ENCODE measurements around the gene SLC37A1.

Gene SLC37A1

DNA sequence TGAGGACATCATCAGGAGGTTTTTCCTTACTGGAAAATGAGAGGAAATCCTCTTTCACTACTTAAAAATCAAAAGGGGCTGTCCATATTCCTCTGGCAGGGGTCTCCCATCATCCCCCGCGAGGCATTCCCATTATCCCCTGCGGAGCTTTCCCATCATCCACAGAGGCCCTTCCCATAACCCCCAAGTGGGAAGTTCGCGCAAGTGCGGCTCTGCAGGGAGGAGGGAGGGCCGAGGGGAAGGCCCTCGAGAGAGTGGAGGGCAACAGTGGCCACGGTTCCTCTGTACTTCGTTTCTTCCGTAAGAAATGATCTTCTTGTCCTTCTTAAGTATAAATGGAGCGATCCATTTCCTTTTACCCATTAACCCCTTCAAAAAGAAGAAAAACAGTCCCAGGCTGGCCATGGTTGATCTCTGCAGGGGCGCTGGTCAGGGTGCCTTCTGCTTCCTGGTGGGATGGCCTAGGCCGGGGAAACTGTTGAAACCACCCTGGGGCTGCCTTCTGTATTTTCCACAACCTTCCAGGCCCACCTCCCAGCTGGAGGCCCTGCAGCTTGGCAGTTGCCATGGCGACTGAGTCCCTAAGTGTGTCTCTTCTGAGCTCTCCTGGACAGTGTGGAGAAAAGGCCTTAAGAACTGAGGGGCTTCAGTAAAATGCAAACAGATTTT, 14.1 kb upstream of the SLC37A1 start:
- no peak for DNase-seq (ENCODE audit: low read depth)
- no peak overlapping the region for H3K4me3 ChIP-seq (ENCODE audit: low read depth, low read length)

DNA sequence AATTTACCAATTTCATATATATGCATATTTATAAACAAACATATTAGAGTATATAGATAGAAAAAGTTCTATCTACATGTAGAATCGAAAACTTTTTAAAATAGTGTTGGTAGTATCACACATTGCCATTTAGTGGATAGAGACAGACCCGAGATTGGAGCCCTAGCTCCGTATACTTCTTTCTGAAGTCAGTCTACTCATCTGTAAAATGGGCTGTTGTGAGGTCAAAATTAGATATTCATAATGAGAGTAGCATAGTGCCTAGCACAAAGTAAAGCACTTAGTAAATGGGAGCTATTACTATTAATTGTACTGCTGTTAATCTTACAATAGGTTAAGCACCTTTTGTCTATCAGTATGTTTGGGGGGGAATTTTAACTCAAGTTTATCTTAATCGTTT, 13.4 kb upstream of the SLC37A1 start:
- no peak overlapping the region for H3K4me3 ChIP-seq (ENCODE audit: low read depth, low read length)
- no peak for DNase-seq (ENCODE audit: low read depth)

DNA sequence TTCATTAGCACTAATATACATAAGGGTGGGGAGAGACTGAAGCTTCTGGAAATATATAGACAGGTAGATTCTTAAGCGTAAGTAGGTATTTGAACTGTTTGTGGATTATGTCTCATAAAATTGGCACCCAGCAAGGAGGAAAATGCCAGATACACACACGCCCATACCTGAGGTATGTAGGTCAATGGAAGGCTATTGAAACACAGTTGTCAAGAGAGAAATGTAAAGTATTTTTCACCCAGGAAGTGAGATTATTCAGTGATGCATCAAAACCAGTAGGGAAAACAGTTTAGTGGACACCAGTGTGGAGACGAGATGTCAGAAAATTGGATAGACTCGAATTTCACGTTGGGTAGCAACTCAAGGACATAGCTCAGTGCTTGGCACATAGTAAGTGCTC, 12.9 kb upstream of the SLC37A1 start:
- no peak overlapping the region for H3K4me3 ChIP-seq (ENCODE audit: low read depth, low read length)
- no peak for DNase-seq (ENCODE audit: low read depth)

DNA sequence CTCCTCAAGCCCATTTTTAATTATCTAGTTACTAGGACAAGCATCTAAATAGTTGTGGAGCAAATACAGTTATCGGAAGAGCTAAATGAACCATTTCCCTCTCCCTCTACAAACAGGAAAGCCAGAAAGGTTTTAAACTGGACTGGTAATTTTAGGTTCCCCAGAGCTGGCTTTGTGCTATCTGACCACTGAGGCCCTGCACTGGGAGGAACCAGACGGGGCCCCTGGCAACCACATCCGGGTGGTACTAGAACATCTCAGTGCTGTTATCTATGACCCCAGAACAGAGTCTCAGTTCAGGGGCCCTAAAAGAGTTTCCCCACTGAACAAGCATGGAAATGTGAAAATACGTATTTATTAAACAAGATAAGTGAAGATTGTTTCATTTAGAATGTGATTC, 9.9 kb upstream of the SLC37A1 start:
- H3K4me3 ChIP-seq (ENCODE audit: low read depth, low read length) = no peak overlapping the region

DNA sequence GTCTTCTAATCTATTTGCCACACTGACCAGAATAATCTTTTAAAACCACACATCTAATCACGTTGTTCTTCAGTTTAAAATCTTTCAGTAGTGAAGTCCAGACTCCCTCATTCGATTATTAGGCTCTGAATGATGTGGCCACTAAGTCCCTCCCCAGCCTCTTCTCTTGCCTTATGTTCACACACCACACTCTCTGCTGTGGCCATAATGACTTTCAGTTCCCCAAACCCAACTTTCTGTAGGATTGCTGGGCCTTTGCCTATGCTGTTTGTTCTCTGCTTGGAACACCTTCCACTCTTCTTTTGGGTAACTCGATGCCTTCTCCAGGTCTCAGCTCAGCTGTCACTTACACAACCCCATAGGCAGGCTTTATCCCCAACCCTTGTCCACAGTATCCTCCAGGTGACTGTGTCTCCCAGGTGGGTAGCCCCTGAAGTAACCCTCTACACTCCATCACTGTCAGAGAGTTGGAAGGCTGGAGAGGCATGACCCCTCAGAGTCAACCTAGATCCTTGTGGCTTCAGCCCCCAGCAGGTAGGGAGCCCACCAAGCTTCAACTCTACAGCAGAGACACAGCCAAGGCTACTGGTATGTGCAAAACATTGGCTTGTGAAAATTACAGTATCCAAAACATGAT, 8.4 kb upstream of the SLC37A1 start:
- no peak overlapping the region for H3K4me3 ChIP-seq (ENCODE audit: low read depth, low read length)
- DNase-seq (ENCODE audit: low read depth) = no peak

More for the DNA sequence above, 9.9 kb upstream of the SLC37A1 start:
- no peak for DNase-seq (ENCODE audit: low read depth)

DNA sequence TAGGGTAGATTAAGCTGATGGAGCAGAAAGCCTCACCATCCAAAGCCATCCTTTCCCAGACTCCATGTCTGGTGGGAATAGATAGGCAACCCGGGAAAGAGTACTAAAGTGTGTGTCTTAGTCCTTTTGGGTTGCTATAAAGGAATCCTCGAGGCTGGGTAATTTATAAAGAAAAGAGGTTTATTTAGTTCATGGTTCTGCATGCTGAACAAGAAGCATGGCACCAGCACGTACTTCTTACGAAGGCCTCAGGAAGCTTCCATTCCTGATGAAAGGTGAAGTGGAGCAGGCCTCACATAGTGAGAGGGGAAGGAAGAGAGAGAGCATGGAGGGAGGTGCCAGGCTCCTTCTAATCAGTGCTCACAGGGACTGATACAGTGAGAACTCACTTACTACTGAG, 6.2 kb upstream of the SLC37A1 start:
- no peak overlapping the region for H3K4me3 ChIP-seq (ENCODE audit: low read depth, low read length)
- DNase-seq (ENCODE audit: low read depth) = no peak

DNA sequence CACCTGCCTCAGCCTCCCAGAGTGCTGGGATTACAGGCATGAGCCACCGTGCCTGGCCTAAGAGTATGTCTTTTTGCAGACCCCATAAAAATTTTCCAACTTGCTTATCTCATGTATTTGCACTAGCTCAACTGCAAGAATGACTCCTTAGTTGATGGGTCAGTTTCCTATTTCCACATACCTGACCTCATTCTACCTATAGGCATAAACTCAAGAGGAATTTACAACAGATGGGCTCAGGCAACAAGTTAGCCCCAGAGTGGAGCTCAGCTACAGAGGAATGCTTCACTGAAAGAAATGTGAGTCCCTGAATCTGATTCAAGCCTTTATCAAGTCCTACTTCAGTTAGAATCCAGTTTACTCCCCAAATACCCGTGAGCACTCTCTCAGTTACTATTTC, 5.3 kb upstream of the SLC37A1 start:
- H3K4me3 ChIP-seq (ENCODE audit: low read depth, low read length) = no peak overlapping the region
- no peak for DNase-seq (ENCODE audit: low read depth)

DNA sequence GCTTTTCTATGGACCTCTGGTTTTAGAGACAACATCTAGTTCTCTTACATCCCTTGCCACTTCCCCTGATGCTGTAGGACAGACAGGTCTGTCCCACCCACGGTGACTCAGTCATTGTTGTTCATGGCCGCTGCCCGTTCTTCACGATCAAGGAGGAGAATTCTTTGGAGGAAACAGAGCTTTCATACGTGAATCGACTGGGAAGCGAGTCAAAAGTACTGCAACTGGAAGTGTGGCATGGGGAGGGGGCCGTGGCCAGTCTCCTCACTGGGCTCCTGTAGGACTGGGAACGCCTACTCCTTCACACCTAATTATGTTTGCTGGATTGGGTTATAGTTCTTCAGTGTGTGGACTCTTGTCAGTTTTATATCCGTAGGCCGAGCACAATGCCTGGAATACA, 4.4 kb upstream of the SLC37A1 start:
- no peak for DNase-seq (ENCODE audit: low read depth)
- H3K4me3 ChIP-seq (ENCODE audit: low read depth, low read length) = no peak overlapping the region

DNA sequence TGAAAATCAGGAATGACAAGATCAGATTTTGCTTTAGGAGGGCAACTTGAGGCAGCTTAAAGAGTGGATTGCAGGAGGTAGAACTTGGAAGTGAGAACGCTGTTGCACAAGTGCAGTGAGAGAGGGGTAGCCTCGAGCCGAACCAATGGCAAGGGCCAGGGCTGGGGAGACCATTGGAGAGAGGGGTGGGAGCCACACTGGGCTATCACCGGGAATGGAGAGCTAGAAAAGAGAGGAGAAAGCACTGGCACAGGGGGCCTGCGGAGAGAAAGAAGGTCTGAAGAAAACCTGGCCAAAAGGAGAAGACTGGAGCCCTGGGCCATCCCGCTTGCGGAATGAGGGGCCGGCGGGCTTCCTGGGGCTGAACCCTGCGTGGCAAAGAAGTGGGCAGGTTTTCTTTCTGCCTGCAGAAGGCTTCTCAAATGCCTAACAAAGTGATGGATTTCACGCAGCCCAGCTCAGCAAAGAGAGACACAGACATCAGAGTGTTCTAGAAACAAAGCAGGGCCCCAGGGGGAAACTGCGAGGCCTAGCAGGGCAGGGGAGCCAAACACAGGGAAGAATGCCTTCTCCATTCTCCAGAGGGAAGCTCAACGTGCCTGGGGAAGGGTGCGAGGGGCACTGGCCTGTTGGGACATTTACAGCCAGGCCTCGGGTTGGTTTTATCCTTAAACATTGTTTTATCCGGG, 1.2 kb upstream of the SLC37A1 start:
- no peak for DNase-seq (ENCODE audit: low read depth)
- no peak overlapping the region for H3K4me3 ChIP-seq (ENCODE audit: low read depth, low read length)

DNA sequence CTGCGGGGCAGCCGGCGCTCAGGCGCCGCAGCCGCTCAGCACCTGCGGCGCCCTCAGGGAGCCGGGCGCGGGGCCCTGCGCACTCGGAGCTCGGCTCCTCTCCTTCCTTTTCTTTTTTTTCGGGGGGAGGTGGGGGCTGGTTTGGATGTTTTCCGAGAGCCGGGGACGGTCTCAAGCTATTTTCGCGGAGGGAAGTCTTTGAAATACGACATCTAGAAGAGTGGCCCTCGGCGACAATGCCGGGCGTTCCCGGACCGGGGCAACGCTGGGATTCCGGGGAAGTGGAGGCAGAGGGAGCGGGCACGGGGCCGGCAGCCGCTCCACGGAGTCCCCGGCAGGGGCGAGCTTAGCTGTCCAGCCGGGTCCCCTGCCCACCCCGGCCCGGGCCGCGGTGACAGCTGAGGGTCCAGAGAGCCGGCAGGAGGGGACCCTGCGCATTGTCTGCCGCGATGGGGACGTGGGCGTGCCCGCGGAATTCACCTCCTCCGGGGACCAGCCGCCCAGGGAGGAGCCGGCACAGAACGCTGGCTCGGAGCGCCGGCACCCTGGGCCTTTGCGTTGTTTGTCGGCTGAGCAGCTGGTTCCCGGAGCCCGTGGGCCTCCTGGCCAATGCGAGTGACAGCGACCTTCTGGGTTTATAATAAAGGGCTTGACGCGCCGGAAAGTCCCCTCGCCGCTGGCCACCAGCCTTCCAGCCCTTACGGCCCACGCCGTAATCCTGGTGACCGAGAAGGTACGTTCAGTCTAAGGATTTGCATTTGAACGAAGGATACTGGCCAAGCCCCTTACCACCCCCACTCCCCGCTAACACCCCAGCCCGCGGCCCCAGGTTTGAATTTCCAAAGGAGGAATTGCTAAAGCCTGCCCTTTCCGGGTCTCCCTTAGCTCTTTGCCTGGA, 582 bp downstream of the SLC37A1 start:
- H3K4me3 ChIP-seq (ENCODE audit: low read depth, low read length) = peak overlapping the region; percentile 53
- no peak for DNase-seq (ENCODE audit: low read depth)

DNA sequence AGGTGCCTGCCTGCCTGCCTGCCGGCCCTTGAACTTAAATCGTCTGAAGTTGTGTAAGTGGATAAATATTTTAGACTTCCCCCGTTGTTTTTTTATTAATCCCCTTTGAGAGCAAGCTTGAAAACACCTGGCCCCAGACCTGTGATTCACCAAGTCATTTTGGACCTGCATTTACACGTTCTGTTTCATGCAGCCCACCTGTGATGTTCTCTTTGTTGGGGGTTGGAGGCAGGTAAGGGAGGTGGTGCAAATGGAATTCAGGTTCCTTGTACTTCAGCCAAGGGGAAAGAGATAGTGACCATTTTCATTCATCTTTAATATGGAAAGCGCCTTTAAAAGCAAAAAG, 1.2 kb downstream of the SLC37A1 start:
- H3K4me3 ChIP-seq (ENCODE audit: low read depth, low read length) = no peak overlapping the region

DNA sequence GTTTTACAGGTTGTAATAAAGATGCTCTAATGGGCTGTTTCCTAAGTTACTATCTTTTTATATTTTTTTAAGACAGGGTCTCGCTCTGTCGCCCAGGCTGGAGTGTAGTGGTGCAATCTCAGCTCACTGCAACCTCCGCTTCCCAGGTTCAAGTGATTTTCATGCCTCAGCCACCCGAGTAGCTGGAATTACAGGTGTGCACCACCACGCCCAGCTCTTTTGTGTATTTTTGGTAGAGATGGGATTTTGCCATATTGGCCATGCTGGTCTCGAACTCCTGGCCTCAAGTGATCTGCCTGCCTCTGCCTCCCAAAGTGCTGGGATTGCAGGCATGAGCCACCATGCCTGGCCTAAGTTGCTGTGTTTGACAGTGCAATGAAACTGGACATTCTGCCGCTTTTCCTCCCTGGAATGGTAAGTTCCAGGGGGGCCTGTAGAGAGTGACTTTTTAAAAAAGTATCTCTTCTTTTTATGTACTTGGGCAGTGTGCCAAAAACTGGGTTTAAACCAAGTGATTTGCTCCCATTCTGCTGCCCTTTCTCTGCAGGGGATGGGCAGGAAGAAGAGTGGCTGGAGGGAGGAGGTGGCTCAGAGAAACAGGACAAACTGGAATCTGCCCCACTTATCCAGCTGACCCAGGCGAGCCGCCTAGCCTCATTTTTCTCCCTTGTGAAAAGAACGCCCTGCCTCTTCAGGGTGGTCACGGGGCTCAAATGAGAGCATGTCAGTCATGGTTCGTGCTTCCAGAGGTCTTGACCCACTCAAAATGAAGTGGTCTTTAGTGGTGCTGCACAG, 2.3 kb downstream of the SLC37A1 start:
- no peak overlapping the region for H3K4me3 ChIP-seq (ENCODE audit: low read depth, low read length)
- DNase-seq (ENCODE audit: low read depth) = no peak

More for the DNA sequence above, 1.2 kb downstream of the SLC37A1 start:
- no peak for DNase-seq (ENCODE audit: low read depth)

DNA sequence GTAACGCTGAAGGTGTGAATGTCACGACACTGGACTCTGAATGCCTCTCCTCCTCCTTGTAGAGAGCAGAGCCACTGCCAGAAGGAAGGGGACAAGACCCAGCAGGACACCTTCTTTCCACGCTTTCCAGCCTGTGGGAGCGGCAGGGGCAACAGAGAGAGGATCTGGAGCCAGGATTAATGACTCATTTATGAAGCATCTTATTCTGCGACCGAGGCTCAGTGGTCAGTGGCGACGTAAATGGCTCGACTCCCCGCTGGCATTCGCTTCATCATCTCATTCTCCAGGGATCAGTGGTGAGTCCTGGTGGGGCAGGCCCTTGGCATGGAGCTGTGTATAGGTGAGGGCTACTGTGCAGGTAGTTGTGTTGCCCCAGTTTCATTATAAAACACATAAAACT, 4.6 kb downstream of the SLC37A1 start:
- H3K4me3 ChIP-seq (ENCODE audit: low read depth, low read length) = no peak overlapping the region
- DNase-seq (ENCODE audit: low read depth) = no peak

DNA sequence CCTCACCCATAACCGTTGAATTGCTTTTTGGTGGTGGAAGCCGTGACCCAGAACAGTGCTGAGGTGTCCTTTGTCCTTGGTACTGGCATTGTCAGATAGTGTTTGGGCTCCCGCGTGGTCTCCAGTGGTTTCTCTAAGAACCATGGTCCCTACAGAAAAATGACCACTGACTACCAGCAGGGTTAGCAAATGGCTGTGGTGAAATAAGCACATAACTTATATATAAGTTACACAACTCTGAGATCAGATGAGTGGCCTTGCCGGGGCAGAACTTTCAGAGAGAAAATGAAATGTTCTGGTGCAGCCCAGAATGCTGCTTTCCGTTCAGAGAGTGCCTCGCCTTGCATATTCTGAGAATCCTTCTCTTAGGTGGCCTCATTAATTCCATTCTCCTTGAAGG, 5.0 kb downstream of the SLC37A1 start:
- no peak overlapping the region for H3K4me3 ChIP-seq (ENCODE audit: low read depth, low read length)
- no peak for DNase-seq (ENCODE audit: low read depth)

DNA sequence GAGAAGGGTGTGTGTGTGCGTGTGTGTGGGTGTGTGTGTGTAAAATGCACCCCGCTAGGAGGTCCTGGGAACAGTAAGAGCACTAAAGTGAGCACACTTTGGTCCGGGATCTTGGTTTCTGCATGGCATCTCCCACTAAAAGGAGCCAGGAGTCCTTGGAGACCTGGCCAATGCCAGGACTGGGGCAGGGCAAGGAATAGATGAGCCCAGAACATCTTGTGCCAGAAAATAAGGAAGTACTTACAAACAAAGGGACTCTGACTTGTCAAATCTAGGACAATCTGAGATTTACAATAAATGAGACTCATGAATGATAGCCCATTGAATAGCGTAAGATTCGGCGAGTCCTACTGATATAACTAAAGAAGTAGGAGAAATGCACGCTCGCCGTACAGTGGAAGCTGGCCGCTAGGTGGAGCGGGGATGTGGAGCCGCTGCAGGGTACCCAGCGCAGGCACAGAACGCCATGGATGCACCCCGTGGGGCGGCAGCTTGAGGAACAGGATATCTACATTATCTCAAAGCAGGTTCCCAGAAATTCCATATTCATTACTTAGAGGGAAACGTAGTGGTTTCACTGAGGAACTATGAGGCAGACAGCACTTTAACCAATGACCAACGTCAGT, 7.1 kb downstream of the SLC37A1 start:
- no peak overlapping the region for H3K4me3 ChIP-seq (ENCODE audit: low read depth, low read length)
- DNase-seq (ENCODE audit: low read depth) = no peak

DNA sequence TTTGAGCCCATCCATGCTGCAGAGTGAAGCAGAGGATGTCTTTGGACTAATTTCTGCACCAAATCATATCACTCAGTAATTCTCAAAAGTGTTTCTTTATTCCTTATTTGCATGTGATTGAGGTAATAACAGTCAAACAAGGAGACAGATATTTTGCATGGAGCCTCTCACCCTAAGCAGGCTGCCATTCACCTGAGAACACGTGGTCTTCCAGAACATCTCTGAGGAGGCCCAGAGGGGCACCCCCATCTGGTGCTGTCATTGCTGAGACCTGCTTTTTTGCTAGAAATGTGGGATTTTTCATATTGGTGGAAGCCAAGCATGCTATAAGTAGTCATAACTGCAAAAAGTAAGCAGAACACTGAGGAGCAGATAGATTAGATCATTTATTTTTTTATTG, 7.7 kb downstream of the SLC37A1 start:
- H3K4me3 ChIP-seq (ENCODE audit: low read depth, low read length) = no peak overlapping the region
- no peak for DNase-seq (ENCODE audit: low read depth)

DNA sequence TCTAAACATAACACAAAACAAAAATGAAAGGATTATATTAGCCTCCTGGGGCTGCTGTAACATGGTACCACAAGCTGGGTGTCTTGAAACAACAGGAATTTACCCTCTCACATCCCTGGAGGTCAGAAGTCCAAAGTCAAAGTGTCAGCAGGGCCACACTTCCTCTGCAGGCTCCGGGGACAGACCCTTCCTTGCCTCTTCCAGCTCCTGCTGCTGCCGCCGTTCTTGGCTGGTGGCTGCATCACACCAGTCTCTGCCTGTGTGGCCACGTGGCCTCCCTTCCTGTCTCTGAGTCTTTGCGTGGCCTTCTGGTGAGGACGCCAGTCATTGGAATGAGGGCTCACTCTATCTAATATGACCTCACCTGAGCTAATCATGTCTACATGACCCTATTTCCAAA, 8.2 kb downstream of the SLC37A1 start:
- DNase-seq (ENCODE audit: low read depth) = no peak
- H3K4me3 ChIP-seq (ENCODE audit: low read depth, low read length) = no peak overlapping the region

DNA sequence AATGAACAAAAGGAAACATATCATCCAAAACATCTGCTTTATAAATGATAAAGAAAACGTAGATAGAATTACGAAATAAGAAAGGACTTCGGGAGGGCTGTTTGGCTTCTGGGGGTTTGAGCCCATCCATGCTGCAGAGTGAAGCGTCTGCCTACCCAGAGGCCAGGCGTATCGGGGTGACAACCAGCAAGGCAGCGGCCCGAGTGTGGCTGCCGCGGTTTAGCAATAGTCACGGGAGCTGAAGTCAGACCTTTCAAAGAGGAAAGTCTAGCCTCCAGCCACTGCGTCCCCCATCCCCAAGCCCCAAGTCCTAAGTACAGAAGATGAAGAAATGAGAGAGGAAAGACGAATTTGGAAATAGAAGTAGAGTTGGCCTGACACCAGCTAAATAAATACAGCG, 8.6 kb downstream of the SLC37A1 start:
- H3K4me3 ChIP-seq (ENCODE audit: low read depth, low read length) = no peak overlapping the region
- no peak for DNase-seq (ENCODE audit: low read depth)

DNA sequence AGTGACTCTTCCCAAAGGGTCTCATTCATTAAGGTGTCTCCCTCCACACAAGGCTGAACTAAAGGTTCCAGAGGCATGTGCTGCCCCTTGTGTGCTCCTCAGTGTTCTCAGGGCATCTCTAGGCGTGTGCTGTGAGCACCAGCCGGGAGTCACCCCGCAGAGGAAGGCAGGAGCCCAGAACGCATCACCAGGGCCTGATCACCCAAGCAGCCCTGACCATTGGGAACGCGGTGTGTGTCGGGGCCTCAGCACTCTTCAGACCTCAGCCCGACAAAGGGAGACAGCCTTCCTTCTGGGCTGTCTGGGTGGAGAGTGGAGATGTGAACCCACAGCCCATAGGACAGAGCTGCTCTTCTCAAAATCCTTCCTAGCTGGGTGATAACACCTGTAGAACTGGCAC, 9.1 kb downstream of the SLC37A1 start:
- H3K4me3 ChIP-seq (ENCODE audit: low read depth, low read length) = no peak overlapping the region
- no peak for DNase-seq (ENCODE audit: low read depth)

All from skeletal muscle cell (primary cell).